PFSK-1 (cell line): ENCODE measurements around the gene SORCS1.

Experiments
- FOXP2 ChIP-seq: optimal IDR thresholded peaks from 2 replicates; pipeline ENCODE3; 2011; ENCODE audit warnings: borderline replicate concordance, control low read depth, inconsistent platforms; ENCODE audit not compliant: insufficient read depth; ENCODE audit errors: extremely low read length, extremely low read depth
- POLR2AphosphoS5 ChIP-seq: IDR thresholded peaks from 2 replicates; pipeline ENCODE4 v1.6.1; 2012; ENCODE audit warnings: low read depth, mild to moderate bottlenecking, control low read depth, low read length, moderate library complexity
- SIN3A ChIP-seq: IDR thresholded peaks from 2 replicates; pipeline ENCODE4 v1.6.1; 2012; ENCODE audit warnings: mild to moderate bottlenecking, low read length, moderate library complexity, borderline replicate concordance; ENCODE audit not compliant: insufficient read depth
- TAF1 ChIP-seq: IDR thresholded peaks from 2 replicates; pipeline ENCODE4 v1.6.1; 2012; ENCODE audit warnings: low read length, control low read depth, borderline replicate concordance; ENCODE audit not compliant: insufficient read depth
- TF ChIP-seq, protein P1 (sequence below), 2 experiments: IDR thresholded peaks; 2 replicates each; pipeline versions ENCODE4 v1.6.1 to v1.8.0; 2011 to 2012; ENCODE audit warnings: low read depth in 2 of 2, low read length in 2 of 2, control low read depth in 1 of 2, inconsistent platforms in 1 of 2, mild to moderate bottlenecking in 1 of 2, moderate library complexity in 1 of 2; ENCODE audit not compliant: insufficient read depth in 1 of 2

Gene SORCS1

DNA sequence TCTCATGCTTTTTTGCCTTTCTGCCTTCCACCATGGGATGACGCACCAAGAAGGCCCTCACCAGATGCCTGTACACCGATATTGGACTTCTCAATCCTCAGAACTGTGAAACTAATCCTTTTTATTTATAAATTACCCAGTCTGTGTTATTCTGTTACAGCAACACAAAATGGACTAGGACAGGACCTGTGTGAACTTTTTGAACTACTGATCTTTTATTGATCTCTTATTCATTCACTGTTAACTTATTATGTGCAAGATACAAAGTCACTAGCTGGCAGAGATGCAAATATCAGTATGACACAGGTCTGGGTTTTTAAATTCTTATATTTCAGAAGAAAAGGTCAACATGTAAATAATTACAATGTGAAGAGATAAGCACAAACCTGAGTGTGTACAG, 635.8 kb downstream of the SORCS1 start:
- TF ChIP-seq, protein P1, sequence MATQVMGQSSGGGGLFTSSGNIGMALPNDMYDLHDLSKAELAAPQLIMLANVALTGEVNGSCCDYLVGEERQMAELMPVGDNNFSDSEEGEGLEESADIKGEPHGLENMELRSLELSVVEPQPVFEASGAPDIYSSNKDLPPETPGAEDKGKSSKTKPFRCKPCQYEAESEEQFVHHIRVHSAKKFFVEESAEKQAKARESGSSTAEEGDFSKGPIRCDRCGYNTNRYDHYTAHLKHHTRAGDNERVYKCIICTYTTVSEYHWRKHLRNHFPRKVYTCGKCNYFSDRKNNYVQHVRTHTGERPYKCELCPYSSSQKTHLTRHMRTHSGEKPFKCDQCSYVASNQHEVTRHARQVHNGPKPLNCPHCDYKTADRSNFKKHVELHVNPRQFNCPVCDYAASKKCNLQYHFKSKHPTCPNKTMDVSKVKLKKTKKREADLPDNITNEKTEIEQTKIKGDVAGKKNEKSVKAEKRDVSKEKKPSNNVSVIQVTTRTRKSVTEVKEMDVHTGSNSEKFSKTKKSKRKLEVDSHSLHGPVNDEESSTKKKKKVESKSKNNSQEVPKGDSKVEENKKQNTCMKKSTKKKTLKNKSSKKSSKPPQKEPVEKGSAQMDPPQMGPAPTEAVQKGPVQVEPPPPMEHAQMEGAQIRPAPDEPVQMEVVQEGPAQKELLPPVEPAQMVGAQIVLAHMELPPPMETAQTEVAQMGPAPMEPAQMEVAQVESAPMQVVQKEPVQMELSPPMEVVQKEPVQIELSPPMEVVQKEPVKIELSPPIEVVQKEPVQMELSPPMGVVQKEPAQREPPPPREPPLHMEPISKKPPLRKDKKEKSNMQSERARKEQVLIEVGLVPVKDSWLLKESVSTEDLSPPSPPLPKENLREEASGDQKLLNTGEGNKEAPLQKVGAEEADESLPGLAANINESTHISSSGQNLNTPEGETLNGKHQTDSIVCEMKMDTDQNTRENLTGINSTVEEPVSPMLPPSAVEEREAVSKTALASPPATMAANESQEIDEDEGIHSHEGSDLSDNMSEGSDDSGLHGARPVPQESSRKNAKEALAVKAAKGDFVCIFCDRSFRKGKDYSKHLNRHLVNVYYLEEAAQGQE (IDR thresholded peaks at IDR 0.05; ENCODE audit: insufficient read depth in 1 of 2, low read depth in 2 of 2, low read length in 2 of 2): no peak
- no peak for TF ChIP-seq POLR2AphosphoS5
- no peak for TF ChIP-seq SIN3A
- TF ChIP-seq FOXP2: no peak
- TF ChIP-seq TAF1: no peak

DNA sequence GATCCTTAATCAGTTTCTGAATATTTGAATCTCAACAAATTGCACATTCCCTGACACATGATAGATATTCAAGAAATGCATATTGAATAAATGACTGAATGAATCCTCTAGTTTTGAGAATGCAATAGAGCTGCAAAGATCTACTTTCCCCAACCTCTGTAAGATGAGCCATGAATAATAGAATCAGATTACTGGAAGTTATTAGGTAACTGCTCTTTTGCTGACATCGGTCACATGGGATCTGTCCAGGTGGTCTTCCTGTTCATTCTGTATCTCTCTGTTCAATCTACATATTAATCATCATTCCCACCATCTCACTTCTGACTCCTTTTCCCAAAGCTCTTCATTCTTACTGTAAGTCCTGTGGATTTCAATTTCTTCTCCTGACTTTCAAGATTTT, 638.7 kb downstream of the SORCS1 start:
- TF ChIP-seq FOXP2 (no peak), POLR2AphosphoS5 (no peak), TAF1 (no peak), SIN3A (no peak)
- TF ChIP-seq, protein P1 (IDR thresholded peaks at IDR 0.05; ENCODE audit: insufficient read depth in 1 of 2, low read depth in 2 of 2, low read length in 2 of 2): no peak
